ENCODE data around the gene WWP2.

GRCh38 chr16:69886726-69887125 is 124.6 kb downstream of the WWP2 start:
- TF ChIP-seq CTCF (optimal IDR thresholded peaks at IDR 0.05 in 1 of 3, IDR thresholded peaks at IDR 0.05 in 1 of 3, conservative IDR thresholded peaks at IDR 0.05 in 1 of 3; ENCODE audit: extremely low read depth in 1 of 3, insufficient read depth in 2 of 3, low read length in 3 of 3): no peak
- no peak for TF ChIP-seq EZH2 (IDR thresholded peaks at IDR 0.05; ENCODE audit: low read length)

Data from keratinocyte (primary cell).